HG02763 (cell line): ENCODE results near the gene SPINT1.

Experiments
- ATAC-seq: cut with Tn5 transposase; IDR thresholded peaks from one replicate; pipeline ENCODE4 v1.9.1; 2021; ENCODE audit warnings: mild to moderate bottlenecking, moderate library complexity; ENCODE audit not compliant: unreplicated experiment

Gene SPINT1

GRCh38 chr15:40843885-40844695 is at the start of gene SPINT1:
SPINT1 (plus strand) TSS chr15:40844048; CDS start chr15:40844555, 507 bp downstream.
- ATAC-seq: no peak

GRCh38 chr15:40796041-40796440 is 47.8 kb upstream of the SPINT1 start:
- ATAC-seq: no peak

DNA sequence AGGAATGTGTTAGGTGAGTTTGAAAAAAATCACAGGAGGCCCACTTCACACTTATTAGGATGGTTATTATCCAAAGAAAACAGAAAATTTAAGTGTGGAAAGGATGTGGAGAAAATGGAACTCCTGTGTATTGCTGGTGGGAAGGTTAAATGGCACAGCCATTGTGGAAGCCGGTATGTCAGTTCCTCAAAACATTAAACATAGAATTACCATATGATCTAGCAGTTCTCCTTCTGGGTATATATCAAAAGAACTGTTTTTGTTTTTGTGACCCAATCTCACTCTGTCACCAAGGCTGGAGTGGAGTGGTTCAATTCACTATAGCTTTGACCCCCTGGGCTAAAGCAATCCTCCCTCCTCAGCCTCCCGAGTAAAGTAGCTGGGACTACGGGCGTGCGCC is 47.3 kb upstream of the SPINT1 start:
- ATAC-seq: no peak

GRCh38 chr15:40799523-40799922 is 44.3 kb upstream of the SPINT1 start:
- no peak for ATAC-seq

GRCh38 chr15:40803076-40803475 is 40.8 kb upstream of the SPINT1 start:
- no peak for ATAC-seq

- no peak for ATAC-seq
Observed at GRCh38 chr15:40803688-40804087, 40.2 kb upstream of the SPINT1 start.

DNA sequence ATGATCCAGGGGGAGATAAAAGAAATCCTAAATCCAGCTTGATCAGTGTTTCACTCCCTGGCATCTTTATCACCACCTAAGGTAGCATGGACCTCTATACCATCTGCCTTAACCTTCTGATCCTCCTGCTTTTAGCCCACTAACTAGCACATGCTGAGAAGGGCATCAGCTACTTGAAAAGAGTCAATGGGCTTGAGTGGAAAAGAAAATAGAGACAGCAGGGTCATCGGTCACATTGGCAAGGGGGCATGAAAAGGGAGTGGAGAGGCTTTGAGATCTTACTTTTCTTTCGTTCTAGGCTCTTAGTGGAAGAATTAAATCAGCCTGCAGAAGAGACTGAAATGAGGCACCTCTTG is 37.2 kb upstream of the SPINT1 start:
- ATAC-seq: no peak

DNA sequence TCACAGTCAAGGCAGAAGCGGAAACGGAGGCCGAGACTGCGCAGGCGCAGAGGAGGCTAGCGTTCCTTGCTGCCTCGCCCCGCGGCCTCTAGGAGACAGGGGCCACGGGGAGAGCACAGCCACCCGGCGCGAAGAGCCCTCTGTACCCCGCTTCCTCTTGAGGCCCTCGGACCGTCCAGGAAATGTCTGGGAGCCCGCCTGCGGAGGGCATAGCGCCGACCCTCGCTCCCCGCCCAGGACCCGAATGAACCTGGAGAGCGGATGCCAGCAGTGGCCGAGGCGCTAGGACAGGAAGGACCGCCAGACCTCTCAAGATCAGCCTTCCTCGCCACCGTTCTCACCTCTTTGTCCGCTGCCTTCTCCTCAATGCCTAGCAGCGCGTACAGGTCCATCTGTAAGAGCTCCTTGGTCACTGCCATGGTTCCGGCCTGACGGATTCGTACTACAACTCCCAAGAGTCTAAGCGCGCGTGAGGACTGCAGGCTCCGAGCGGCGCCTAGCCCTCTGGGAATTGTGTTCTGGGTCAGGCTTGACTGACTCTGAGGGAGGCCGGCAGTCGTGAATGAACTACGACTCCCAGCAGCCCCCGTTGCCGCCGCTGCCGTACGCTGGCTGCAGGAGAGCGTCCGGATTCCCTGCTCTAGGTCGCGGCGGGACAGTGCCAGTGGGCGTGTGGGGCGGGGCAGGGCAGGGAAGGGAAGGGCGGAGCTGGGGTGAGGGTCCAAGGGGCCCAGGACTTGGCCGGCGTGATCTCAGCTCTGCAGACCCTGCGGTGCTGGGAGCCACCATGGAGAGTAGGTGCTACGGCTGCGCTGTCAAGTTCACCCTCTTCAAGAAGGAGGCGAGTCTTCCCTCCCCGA is 36.6 kb upstream of the SPINT1 start, which contains the start of the genes DNAJC17 and ZFYVE19:
DNAJC17 (minus strand) TSS at position 446 of the 860 bp plus-strand sequence; CDS start at position 419, 27 bp downstream.
ZFYVE19 (plus strand) TSS at position 62 of the 860 bp plus-strand sequence; CDS start at position 563, 501 bp downstream.
- peak; percentile 94 for ATAC-seq

DNA sequence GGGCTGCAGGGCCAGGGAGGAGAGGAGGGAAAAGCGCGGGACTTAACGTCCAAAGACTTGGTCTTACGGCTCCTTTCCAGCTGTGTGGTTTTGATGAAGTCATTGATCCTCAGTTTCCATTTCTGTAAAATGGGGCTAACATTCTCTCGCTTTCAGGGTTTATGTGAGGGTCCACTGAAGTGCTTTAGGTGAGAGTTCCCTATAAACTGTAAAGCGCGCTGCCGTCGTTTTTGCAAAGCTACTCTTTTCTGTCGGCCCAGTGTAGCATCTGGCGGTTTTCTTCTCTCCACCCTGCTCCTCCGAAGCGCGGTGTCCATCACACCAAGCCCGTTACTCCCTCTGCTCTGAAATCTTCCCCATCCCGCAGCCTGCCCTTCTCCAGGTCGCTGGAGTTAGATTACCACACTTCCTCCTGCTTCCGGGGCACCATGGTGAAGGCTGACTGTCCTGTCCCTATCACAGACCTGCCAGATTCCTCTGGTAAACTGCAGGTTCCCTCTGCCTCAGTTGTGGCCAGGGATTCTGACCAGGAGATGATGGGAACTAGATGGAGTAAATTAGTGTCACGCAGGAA is 35.9 kb upstream of the SPINT1 start:
- no peak for ATAC-seq

GRCh38 chr15:40808861-40809450 is 34.9 kb upstream of the SPINT1 start:
- ATAC-seq: no peak

DNA sequence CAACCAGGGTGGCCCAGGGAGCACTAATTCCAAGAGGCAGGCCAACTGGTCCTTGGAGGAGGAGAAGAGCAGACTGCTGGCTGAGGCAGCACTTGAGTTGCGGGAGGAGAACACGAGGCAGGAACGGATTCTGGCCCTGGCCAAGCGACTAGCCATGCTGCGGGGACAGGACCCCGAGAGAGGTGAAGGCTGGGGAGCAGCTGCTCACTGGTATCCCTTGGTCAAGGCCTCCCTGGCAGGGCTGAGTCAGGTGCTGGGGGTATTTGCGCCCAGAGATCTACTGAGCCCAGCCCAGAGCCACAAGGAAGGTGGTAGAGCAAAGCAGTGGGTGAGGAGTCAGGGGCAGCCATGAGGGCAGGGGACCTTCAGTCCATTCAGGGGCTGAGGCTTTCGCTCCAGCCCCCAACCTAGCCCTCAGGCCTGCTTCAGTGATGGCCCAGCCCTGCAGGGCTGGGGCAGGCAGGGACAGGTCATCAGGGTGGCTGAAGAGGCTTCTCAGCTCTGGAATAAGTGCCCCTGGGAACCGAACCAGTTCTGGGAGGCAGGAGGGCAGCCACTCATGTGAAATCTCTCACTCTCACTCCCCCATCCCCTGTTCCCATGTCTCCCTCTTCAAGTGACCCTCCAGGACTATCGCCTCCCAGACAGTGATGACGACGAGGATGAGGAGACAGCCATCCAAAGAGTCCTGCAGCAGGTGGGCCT is 31.0 kb upstream of the SPINT1 start:
- no peak for ATAC-seq

DNA sequence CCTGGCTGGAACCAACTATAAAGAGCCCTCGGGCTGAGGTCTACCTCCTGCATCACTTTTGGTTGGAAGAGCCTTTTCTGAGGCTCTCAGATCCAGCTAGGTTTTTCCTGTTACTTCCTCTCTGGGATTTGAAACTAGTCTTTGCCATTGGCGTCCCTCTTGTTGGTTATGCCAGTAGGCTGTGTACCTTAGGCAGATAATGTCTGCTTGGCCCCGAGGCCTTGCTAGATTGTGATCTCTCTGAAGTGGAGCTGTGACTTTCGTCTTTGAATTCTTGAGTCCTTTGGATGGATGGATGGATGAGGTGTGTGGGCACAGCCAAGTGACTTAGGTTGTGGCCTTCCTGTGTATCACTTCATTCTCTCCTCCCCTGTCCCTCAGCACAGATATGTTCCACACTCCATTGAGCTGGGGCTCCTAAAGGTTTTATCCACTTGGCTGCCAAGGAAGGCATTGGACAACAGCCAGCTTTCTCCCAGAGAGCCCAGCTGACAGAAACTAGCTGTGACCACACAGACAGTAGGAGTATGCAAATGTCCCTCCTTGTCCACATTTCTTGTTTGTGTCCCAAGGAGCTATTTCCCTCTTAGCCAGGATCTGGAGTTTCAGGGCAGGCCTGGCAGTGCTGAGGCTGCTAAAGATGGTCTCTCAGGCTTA is 28.7 kb upstream of the SPINT1 start:
- no peak for ATAC-seq

DNA sequence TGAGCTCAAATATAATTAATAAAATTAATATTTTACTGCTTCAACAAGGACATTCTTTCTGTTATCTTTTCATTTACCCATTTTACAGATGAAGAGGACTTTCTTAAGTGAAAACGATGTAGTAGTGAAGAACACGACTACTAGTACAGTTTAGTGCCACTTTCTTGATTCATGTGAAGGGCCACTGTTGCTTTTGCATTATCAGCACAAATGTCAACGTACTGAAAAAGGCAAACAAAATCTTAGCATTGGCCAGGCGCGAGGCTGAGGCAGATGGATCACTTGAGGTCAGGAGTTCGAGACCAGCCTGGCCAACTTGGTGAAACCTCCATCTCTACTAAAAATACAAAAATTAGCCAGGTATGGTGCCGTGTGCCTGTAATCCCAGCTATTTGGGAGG is 24.8 kb upstream of the SPINT1 start:
- ATAC-seq: no peak

DNA sequence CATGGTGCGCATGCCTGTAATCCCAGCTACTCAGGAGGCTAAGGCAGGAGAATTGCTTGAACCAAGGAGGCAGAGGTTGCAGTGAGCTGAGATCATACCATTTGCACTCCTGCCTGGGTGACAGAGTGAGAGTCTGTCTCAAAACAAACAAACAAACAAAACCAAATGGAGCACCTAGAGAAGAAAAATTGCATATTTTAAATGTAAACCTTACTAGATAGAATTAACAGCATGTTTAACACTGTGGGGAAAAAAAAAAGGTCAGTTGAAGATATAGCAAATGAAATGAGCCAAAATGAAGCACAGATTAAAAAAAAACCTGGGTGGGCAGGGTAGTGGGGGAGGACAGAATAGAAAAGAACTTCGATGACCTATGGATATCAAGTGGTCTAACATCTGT is 22.7 kb upstream of the SPINT1 start:
- ATAC-seq: no peak

- no peak for ATAC-seq
Observed at GRCh38 chr15:40823572-40824343, 20.1 kb upstream of the SPINT1 start.

DNA sequence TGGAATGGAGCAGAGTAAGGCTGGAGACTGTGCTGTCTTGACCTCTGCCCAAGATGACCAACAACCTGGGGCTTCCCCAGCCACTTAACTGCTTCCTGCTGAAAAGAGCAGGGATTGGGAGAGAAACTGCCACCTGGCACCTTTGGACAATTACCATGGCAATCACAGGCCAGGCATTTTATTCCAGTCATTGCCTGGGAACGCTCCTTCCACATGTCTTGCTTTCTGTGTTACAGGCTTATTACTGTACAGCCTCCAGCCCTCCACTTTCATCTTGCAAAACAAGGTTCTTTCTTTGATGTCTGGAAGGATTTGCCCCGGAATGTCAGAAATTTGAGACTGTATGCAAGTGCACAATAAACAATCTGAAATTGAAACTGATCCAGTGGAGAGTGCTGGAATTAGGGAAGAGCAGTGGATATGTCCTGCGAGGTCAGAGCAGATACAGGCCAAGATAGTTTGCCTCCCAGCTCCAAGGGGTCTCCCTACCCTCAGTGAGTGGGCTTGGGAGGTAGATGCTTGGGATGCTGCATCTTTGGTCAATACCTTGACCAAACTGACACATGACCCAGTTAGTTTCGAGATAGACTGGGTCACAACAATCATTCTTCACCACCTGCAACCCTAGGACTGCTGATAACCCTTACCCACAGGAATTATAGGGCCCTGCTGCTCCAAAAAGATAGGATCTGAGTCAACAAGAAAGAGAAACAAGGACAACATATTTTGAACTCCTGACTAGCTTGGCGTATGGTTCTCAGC is 18.0 kb upstream of the SPINT1 start:
- ATAC-seq: no peak

DNA sequence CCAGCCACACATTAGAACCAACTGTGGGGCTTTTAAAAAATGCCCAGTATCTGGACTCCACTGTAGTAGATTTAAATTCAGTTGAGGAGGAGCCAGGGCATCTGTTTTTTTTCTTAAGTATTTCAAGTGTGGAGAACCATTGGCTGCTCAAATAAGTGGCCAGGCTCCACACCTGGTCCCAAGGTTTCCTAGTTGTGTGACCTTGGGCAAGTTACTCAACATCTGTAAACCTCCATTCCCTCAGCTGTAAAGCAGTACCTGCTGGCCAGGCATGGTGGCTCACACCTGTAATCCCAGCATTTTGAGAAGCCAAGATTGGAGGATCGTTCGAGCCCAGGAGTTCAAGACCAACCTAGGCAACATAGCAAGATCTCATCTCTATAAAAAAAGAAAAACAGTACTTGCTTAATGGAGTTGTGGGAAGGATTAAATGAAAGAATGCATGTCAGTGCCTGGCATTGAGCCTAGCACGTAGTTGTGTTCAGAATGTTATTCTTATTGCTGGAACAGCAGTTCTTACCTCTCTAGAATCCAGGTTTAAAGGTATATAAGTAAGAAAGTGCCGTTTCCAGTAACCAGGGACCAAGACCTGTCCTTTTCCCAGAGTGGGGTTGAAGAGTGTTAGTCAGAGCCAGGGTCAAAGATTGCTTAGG is 17.3 kb upstream of the SPINT1 start:
- no peak for ATAC-seq

DNA sequence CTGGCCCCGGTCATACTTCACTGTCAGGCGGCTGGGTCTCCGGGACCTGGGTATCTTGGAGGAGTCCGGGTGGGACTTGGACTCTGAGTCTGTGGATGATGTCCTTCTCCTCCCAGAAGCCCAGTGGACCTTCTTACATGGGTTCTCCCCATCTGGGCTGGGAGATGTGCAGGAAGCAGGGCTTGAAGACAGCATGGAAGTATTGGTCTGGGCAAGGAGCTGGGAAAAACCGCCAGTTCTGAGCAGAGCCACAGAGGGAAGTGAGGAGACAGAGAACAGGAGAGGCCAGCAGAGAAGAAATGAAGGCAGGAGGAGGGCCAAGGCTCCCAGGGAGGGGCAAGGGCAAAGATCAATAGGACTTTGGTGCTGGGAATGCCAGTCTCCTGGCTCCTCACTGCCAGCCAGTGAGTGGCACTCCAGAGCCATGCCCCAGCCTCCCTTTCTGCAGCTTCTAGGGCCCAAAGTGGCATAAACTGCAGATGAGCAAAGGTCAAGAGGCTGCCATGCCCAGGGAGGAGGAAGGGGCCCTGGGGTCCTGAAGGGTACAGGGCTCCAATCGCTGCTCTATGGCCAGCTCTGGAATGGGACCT is 15.3 kb upstream of the SPINT1 start, which contains the start of gene PPP1R14D:
PPP1R14D (minus strand) TSS at position 262 of the 590 bp plus-strand sequence; CDS start at position 195, 67 bp downstream.
- no peak for ATAC-seq
